ENCODE measurements around the gene PRCC.

Gene PRCC

GRCh38 chr1:156845953-156846545 is 78.7 kb downstream of the PRCC start:
- no peak for TF ChIP-seq CTCF (IDR thresholded peaks at IDR 0.05; ENCODE audit: low read depth, low read length)
- DNase-seq (ENCODE audit: extremely low read depth, low read depth), result no peak

DNA sequence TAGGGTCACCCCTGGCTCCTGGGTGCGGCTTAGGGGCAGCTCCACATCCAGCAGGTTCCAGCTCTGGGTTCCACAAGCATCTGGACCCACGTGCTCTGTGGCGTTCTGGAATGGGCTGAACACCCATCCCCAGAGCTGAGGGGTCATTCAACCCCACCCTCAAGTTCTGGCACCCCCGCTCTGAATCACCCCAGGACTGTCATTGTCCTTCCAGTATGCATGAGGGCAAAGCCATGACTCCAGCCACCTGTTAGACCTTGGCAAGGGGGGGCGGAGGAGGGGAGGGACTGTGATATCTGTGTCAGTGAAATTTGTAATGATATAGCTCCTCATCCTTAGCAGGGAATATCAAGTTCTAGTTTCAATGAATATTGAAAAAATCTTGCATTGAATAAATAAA is 79.3 kb downstream of the PRCC start:
- no peak for TF ChIP-seq CTCF (IDR thresholded peaks at IDR 0.05; ENCODE audit: low read depth, low read length)

DNA sequence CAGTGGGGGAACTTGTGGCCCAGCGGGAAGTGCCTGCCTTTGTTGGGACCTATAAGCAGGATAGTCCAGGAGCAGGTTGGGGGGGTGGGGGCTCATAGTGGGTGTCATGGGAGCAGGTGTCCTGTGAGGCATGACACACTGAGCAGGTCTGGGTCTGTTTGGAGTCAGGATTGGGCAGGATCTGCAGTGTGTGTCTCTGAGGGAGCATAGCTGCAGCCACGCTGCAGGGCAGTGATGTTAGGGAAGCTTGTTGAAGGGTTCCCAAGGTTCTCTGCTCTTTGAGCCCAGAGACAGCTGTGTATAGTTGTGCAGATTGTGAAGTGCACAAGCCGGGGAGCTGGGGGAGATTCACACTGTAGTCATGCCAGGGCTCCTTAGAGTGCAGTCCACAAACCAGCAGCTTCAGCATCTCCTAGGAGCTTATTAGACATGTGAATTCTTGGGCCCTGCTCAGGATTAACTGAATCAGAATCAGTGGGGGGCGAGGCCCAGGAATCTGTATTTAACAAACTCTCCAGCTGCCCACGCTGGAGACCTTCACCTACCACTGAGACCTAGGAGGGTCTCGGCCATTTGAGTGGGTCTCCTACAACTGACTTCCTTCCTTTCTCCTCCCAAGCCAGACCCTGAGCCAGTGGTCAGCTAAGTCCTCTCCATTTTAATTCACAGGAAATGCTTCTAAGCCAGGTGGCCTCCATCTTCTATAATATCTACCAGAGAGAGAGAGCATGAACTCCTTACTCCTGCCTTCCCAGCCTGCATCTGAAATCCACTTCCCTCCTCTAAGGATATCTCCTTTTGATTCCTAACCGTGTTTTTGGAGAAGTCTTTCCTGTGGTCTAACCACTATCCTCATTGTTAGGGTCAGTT is 80.5 kb downstream of the PRCC start:
- DNase-seq (ENCODE audit: extremely low read depth, low read depth), result no peak
- TF ChIP-seq CTCF (IDR thresholded peaks at IDR 0.05; ENCODE audit: low read depth, low read length), result no peak

More for the DNA sequence above, 79.3 kb downstream of the PRCC start:
- no peak for DNase-seq (ENCODE audit: extremely low read depth, low read depth)

DNA sequence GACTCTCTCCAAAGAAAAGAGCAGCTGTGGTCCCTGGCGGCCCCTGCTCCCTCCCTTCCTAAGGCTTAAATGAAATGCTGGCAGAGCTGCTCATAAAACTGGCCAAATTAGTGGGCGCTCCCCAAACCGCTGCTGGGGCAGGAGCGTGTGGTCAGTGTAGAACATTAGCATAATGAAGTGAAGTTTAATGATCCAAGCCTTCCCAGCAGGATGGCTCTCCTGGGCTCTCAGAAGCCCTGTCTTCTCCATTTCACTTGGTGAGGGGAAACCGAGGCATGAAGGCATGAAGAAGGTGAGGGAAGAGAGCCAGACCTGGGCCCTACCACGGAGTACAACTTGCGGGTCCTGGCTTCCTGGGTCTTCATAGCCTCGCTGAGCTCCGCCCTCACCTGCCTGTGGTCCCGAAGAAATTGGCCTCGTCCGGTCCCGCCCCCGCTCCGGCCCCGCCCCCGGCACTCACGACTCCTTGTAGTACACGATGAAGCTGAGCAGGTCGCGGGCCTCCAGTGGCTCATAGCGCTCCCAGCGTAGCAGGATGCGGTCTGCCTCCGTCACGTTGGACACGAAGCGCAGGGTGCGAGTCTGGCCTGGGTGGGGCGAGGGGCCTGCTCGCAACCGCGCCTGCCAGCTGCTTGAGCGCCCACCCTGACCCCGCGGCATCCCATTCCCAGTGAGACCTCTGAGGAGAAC is 81.3 kb downstream of the PRCC start:
- DNase-seq (ENCODE audit: extremely low read depth, low read depth), result no peak
- no peak for TF ChIP-seq CTCF (IDR thresholded peaks at IDR 0.05; ENCODE audit: low read depth, low read length)

- DNase-seq (ENCODE audit: extremely low read depth, low read depth), result no peak
- TF ChIP-seq CTCF (IDR thresholded peaks at IDR 0.05; ENCODE audit: low read depth, low read length), result no peak
Measured at GRCh38 chr1:156849151-156849496, 81.8 kb downstream of the PRCC start.

Data from AG09319 (cell line).